LHCN-M2 (cell line): ENCODE results near the gene GPC6. TPM values are rescaled to one million over a fixed set of nuclear protein-coding genes. Genes with fewer than 3 reads are reported as not detected.

Experiments used
- DNase-seq: peaks from one replicate; pipeline ENCODE4 v3.0.0-alpha.2; 2012; ENCODE audit warnings: low read depth
- total RNA-seq: library from RNA; depleted of rRNA; stranded (reverse); fragments of >200 nt; gene quantifications from 2 replicates; pipeline ENCODE4 v1.2.3, GENCODE V29; 2014

Gene GPC6
- total RNA-seq, 1 experiment from 2014 or later = 17.0 TPM

- DNase-seq = no peak
Observed at GRCh38 chr13:93771227-93771626, 544.6 kb downstream of the GPC6 start.

GRCh38 chr13:93771782-93772181 is 545.2 kb downstream of the GPC6 start:
- DNase-seq = no peak

GRCh38 chr13:93774506-93774905 is 547.9 kb downstream of the GPC6 start:
- DNase-seq = no peak

- no peak for DNase-seq
Observed at GRCh38 chr13:93775027-93775426, 548.4 kb downstream of the GPC6 start.

GRCh38 chr13:93775507-93776108 is 549.0 kb downstream of the GPC6 start:
- peak; percentile 53 for DNase-seq

GRCh38 chr13:93776936-93777335 is 550.3 kb downstream of the GPC6 start:
- DNase-seq = peak; percentile 37

GRCh38 chr13:93777504-93777903 is 550.9 kb downstream of the GPC6 start:
- DNase-seq = no peak

GRCh38 chr13:93778548-93778947 is 551.9 kb downstream of the GPC6 start:
- DNase-seq = no peak

GRCh38 chr13:93784191-93784590 is 557.6 kb downstream of the GPC6 start:
- DNase-seq = no peak

GRCh38 chr13:93786846-93787489 is 560.4 kb downstream of the GPC6 start:
- DNase-seq = no peak

- no peak for DNase-seq
Observed at GRCh38 chr13:93788456-93788855, 561.8 kb downstream of the GPC6 start.

GRCh38 chr13:93789058-93789457 is 562.5 kb downstream of the GPC6 start:
- peak; percentile 15 for DNase-seq

- DNase-seq = no peak
Observed at GRCh38 chr13:93794197-93794885, 567.7 kb downstream of the GPC6 start.

GRCh38 chr13:93797463-93797862 is 570.9 kb downstream of the GPC6 start:
- peak; percentile 29 for DNase-seq

- no peak for DNase-seq
Observed at GRCh38 chr13:93800342-93800741, 573.7 kb downstream of the GPC6 start.

- DNase-seq = no peak
Observed at GRCh38 chr13:93805736-93806135, 579.1 kb downstream of the GPC6 start.

GRCh38 chr13:93806861-93807260 is 580.3 kb downstream of the GPC6 start:
- no peak for DNase-seq

GRCh38 chr13:93810264-93810663 is 583.7 kb downstream of the GPC6 start:
- DNase-seq = no peak

- DNase-seq = no peak
Observed at GRCh38 chr13:93811071-93811737, 584.6 kb downstream of the GPC6 start.

- no peak for DNase-seq
Observed at GRCh38 chr13:93811738-93812112, 585.1 kb downstream of the GPC6 start.

GRCh38 chr13:93814658-93815057 is 588.1 kb downstream of the GPC6 start:
- DNase-seq = no peak

- no peak for DNase-seq
Observed at GRCh38 chr13:93818345-93818744, 591.7 kb downstream of the GPC6 start.
